Immature natural killer cell (primary cell): ENCODE measurements around the gene TAAR8. TPM values are rescaled to one million over a fixed set of nuclear protein-coding genes. Genes with fewer than 3 reads are reported as not detected.
"Not testable (repeated sequence)": the region's sequence is repeated elsewhere in the genome, so short reads cannot be mapped to it uniquely, and the experiment has no call there.

Experiments
- DNase-seq, 3 donors: peaks; one replicate each; pipeline ENCODE4 v3.0.0; 2022; ENCODE audit warnings: mixed read lengths in 1 of 3
- H3K27ac Mint-ChIP-seq, 6 donors: one replicate each; pipeline ENCODE4 v1.8.0; 2020; ENCODE audit warnings: mixed read lengths in 6 of 6, mild to moderate bottlenecking in 5 of 6, inconsistent platforms in 4 of 6, moderate library complexity in 3 of 6
- H3K27me3 Mint-ChIP-seq, 3 donors: one replicate each; pipeline ENCODE4 v1.8.0; 2020 to 2021; ENCODE audit warnings: low read depth in 3 of 3, mild to moderate bottlenecking in 3 of 3, mixed read lengths in 3 of 3, moderate library complexity in 3 of 3, inconsistent platforms in 1 of 3
- H3K36me3 Mint-ChIP-seq, 3 donors: one replicate each; pipeline ENCODE4 v1.8.0; 2020; ENCODE audit warnings: mixed read lengths in 3 of 3, inconsistent platforms in 2 of 3, mild to moderate bottlenecking in 2 of 3
- H3K4me1 Mint-ChIP-seq, 2 donors: one replicate each; pipeline ENCODE4 v1.8.0; 2020; ENCODE audit warnings: inconsistent platforms in 2 of 2, mild to moderate bottlenecking in 2 of 2, mixed read lengths in 2 of 2, moderate library complexity in 1 of 2
- H3K4me3 Mint-ChIP-seq, 5 donors: one replicate each; pipeline ENCODE4 v1.8.0; 2020; ENCODE audit warnings: mild to moderate bottlenecking in 5 of 5, mixed read lengths in 5 of 5, inconsistent platforms in 3 of 5, moderate library complexity in 3 of 5
- H3K9me3 Mint-ChIP-seq, 6 donors: one replicate each; pipeline ENCODE4 v1.8.0; 2020; ENCODE audit warnings: mild to moderate bottlenecking in 6 of 6, mixed read lengths in 6 of 6, inconsistent platforms in 4 of 6, moderate library complexity in 3 of 6
- polyA plus RNA-seq, 3 donors: library from polyadenylated mRNA; unstranded; fragments of 300-500 nt; fragmentation: Illumina TruSeq; gene quantifications; one replicate each; pipeline ENCODE4 v1.2.3, GENCODE V29; 2021

Gene TAAR8
- polyA plus RNA-seq, 3 donors from 2014 or later: not detected

DNA sequence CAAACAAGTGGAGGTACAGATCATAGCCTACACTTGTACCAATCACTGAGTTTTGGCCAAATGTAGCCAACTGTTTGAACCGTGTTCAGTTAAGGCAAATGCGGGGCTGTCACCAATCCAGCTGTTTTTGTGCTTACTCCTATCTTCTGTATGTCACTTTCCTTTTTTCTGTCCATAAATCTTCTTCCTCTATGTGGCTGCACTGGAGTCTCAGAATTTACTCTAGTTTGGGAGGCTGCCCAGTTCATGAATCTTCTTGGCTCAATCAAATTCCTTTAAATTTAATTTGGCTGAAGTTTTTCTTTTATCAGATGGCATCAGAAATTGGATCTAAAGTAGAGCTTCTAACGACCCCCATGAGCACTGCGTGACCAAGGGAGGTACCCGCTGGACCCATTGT is 27.8 kb upstream of the TAAR8 start:
- no peak for DNase-seq
- no peaks in the 10 kb centered on the region for H3K36me3 Mint-ChIP-seq
- H3K4me3 Mint-ChIP-seq: no peak overlapping the region
- no peaks in the 10 kb centered on the region for H3K4me1 Mint-ChIP-seq
- H3K9me3 Mint-ChIP-seq: no peaks in the 10 kb centered on the region
- no peak overlapping the region for H3K27ac Mint-ChIP-seq
- peaks cover 0 to 10% (median 9%) of the 10 kb centered on the region in 3 donors for H3K27me3 Mint-ChIP-seq

DNA sequence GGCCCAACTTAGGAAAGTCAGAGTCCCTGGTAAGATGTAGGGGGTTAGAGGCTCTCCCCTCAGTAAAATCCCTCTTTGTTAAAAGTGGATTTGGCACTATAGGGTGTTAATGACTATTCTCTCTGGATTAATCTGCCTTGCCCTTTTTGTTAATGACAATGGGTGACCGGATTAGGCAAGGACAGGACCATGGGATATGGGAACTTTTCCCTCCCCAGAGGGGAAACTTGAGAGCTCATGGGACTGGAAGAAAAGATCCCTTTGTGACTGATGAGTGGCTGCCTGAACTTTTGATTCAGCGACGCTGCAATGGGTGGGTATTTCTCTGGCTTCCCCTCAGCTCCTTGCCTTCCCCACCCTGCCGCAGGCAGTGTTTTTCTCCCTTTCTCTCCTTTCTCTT is 26.6 kb upstream of the TAAR8 start:
- peaks cover 0 to 2% of the 10 kb centered on the region in 2 donors for H3K4me1 Mint-ChIP-seq
- H3K4me3 Mint-ChIP-seq: no peak overlapping the region
- H3K27ac Mint-ChIP-seq: no peak overlapping the region
- peaks cover 0 to 10% (median 7%) of the 10 kb centered on the region in 3 donors for H3K27me3 Mint-ChIP-seq
- H3K36me3 Mint-ChIP-seq: no peaks in the 10 kb centered on the region
- DNase-seq: no peak
- no peaks in the 10 kb centered on the region for H3K9me3 Mint-ChIP-seq

DNA sequence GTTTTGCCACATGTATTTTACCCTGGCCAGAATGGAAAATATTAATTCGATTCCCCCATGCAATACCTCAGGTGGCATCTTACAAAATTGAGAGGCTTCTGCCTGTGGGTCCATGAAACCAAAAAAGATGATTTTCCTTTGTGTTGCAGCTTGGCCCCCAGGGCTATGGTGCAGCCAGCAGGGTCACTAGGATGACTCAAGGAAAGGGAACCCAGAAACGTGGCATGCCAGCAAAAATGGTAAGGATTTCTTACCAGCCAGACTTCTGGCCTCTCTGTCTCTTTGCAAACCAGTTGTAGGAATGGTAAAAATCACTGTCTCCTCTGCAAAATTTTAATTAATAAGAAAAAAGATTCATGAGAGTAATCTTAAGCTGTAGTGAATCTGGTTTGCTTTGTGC is 26.0 kb upstream of the TAAR8 start:
- no peak overlapping the region for H3K27ac Mint-ChIP-seq
- H3K9me3 Mint-ChIP-seq: no peaks in the 10 kb centered on the region
- no peak for DNase-seq
- peaks cover 0 to 13% (median 7%) of the 10 kb centered on the region in 3 donors for H3K27me3 Mint-ChIP-seq
- H3K4me3 Mint-ChIP-seq: no peak overlapping the region
- H3K36me3 Mint-ChIP-seq: no peaks in the 10 kb centered on the region
- peaks cover 0 to 2% of the 10 kb centered on the region in 2 donors for H3K4me1 Mint-ChIP-seq

DNA sequence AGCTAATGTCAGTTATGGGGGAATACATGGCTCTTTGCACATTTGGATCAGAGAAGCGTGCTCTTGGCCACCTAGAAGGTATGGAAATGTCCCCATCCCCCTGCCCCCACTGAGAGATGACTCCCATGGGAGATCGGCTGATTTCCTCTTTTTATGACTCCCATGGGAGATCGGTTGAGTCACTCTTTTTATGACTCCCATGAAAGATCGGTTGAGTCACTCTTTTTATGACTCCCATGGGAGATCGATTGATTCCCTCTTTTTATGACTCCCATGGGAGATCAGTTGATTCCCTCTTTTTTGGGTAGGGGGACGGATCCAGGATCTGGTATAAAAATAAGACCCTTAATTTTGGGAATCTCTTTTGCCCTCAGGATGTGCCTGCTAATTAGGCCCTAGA is 24.7 kb upstream of the TAAR8 start:
- Mint-ChIP-seq H3K4me3 (no peak overlapping the region), H3K27ac (no peak overlapping the region), H3K27me3 (peaks cover 2 to 13% (median 7%) of the 10 kb centered on the region in 3 donors), H3K36me3 (no peaks in the 10 kb centered on the region), H3K9me3 (no peaks in the 10 kb centered on the region), H3K4me1 (peaks cover 0 to 2% of the 10 kb centered on the region in 2 donors)
- no peak for DNase-seq

DNA sequence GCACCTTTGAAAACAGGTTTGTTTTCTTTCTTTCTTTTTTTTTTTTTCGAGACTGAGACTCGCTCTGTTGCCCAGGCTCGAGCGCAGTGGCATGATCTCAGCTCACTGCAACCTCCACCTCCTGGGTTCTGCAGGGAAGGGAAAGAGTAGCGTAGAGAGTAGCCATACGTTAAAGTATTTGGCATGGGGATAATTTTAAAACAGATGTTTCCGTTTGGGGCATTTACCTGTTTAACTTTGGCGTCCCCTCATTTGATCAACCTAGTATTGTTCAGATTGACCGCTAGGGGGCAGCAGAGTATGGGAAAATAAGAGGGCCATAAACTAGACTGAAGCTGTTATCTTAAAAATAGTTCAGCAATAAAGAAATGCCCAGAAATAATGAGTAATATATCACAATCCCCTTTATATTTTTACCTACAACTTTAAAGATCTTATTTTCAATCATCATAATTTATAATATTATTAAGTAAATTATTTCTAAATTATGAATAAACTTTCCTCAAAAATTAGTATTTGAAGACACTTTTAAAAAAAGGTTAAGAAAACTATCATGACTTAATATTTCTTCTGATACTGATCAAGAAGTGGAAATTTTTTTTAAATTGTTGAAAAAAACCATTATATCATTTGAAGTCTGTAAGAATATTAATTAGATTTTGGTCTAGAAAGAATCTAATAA is 22.0 kb upstream of the TAAR8 start:
- peak overlapping the region in 1 of 5 donors; percentile 25 for H3K4me3 Mint-ChIP-seq
- H3K4me1 Mint-ChIP-seq: peaks cover 0 to 2% of the 10 kb centered on the region in 2 donors
- peaks cover 0 to 6% (median 1%) of the 10 kb centered on the region in 6 donors for H3K9me3 Mint-ChIP-seq
- no peaks in the 10 kb centered on the region for H3K36me3 Mint-ChIP-seq
- peak; percentile 60 to 70 (median 67) for DNase-seq
- H3K27me3 Mint-ChIP-seq: peaks cover 2 to 9% (median 6%) of the 10 kb centered on the region in 3 donors
- no peak overlapping the region for H3K27ac Mint-ChIP-seq

DNA sequence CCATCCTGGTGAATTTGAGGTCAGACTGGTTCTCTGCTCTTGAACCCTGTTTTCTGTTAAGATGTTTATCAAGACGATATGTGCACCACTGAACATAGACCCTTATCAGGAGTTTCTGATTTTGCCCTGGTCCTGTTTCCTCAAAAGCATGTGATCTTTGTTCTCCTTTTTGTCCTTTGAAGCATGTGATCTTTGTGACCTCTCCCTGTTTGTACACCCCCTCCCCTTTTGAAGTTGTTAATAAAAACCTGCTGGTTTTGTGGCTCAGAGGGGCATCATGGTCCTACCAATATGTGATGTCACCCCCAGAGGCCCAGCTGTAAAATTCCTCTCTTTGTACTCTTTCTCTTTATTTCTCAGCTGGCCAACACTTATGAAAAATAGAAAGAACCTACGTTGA is 17.9 kb upstream of the TAAR8 start:
- not testable (repeated sequence) for H3K9me3 Mint-ChIP-seq, DNase-seq, H3K36me3 Mint-ChIP-seq, H3K4me1 Mint-ChIP-seq, H3K27me3 Mint-ChIP-seq, H3K27ac Mint-ChIP-seq, H3K4me3 Mint-ChIP-seq

DNA sequence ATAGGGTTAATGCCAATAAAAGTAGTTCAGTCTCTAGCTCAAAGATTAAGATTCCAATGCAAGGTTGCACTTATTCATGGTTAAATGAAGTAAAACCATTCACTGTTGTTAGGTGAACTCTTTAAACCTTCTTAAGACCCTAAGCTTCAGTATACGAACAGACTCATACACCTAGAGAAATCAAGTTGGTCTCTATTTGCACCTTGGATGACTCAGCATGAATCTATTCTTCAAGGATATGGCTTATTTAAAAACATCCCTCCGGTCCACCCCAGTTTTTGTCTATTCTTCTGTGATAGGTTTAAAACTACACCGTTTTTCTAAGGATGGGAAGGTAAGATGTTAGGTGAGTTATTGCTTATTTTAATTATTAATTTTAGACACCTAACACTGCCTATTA is 15.3 kb upstream of the TAAR8 start:
- no peak for DNase-seq
- H3K4me3 Mint-ChIP-seq: no peak overlapping the region
- no peaks in the 10 kb centered on the region for H3K36me3 Mint-ChIP-seq
- no peak overlapping the region for H3K27ac Mint-ChIP-seq
- H3K9me3 Mint-ChIP-seq: peaks cover 0 to 6% (median 1%) of the 10 kb centered on the region in 6 donors
- H3K4me1 Mint-ChIP-seq: no peaks in the 10 kb centered on the region
- H3K27me3 Mint-ChIP-seq: peaks cover 0 to 9% (median 1%) of the 10 kb centered on the region in 3 donors

DNA sequence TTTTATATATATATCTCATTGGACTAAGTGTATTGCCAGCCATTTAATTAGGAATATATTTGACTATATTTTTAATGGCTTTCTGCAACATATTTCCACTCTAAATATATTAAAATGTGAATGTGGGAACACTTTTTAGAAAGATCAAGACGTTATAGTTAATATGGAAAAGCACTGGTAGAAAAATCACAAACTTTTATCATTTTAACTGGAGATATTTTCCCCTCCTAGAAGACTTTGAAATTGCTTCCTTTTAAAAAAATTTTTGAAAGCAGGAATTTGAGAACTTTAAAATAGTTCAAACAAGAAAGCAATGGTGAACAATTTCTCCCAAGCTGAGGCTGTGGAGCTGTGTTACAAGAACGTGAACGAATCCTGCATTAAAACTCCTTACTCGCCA is 14.5 kb upstream of the TAAR8 start, which contains the start of gene TAAR9:
TSS of gene TAAR9 (plus strand) at position 301 of the 400 bp plus-strand sequence. CDS start at position 314, 13 bp downstream.
- Mint-ChIP-seq H3K27ac (no peak within 1 kb of the TSS), H3K4me1 (no peaks in the 10 kb centered on the region), H3K9me3 (peaks cover 0 to 6% (median 1%) of the 10 kb centered on the region in 6 donors), H3K4me3 (no peak within 1 kb of the TSS), H3K27me3 (peaks cover 0 to 9% (median 1%) of the 10 kb centered on the region in 3 donors), H3K36me3 (no peaks in the 10 kb centered on the region)
- no peak for DNase-seq

DNA sequence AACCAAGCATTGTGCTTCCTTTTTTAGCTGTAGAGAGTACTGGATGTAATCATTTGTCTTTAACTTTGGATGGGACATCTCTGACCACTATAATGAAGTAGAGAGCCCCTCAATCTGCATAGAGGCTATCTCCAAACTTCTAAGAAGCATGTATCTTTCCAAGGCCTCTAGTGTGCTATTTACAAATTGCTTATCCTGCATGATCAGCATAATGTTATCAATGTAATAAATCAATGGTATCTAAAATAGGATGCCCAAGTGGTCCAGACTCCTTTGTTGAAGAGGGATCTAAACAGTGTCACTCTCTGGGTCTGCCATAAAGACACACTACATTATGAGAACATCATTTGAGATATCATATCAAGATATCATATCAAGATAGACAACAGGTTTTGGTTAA is 7.6 kb upstream of the TAAR8 start:
- H3K27me3 Mint-ChIP-seq: peaks cover 2 to 4% (median 4%) of the 10 kb centered on the region in 3 donors
- H3K9me3 Mint-ChIP-seq: no peaks in the 10 kb centered on the region
- H3K36me3 Mint-ChIP-seq: no peaks in the 10 kb centered on the region
- H3K27ac Mint-ChIP-seq: no peak overlapping the region
- DNase-seq: no peak
- no peak overlapping the region for H3K4me3 Mint-ChIP-seq
- H3K4me1 Mint-ChIP-seq: no peaks in the 10 kb centered on the region

DNA sequence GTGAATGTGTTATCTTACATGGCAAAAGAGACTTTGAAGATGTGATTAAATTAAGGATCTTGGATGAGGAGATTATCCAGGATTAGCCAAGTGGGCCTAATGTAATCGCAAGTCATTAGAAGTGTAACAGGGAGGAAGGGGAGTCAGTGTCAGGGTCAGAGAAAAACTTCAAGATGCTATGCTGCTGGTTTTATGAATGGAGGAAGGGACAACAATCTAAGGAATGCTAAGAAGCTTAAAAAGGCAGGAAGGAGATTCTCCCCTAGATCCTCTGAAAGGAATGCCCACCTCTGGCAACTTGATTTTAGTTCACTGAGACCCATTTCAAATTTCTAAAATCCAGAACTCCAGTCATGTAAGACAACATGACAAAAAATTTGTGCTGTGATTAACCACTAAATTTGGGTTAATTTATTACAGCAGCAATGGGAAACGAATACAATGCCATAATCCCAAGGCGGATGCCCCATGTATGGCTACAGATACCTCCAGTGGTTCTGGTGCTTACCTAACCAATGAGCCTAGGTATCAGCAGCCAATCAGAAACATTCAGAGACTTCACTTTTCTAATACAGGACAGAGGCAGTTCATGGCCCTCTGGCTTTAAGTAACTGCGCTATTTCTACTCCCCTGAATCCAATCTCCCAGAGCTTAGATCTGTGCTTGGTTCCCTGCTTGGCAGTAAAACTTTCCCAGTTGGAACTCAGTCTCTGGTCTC is 3.6 kb upstream of the TAAR8 start:
- H3K4me1 Mint-ChIP-seq: no peaks in the 10 kb centered on the region
- DNase-seq: no peak
- no peaks in the 10 kb centered on the region for H3K36me3 Mint-ChIP-seq
- no peak overlapping the region for H3K4me3 Mint-ChIP-seq
- H3K27ac Mint-ChIP-seq: no peak overlapping the region
- H3K9me3 Mint-ChIP-seq: no peaks in the 10 kb centered on the region
- H3K27me3 Mint-ChIP-seq: peaks cover 0 to 3% (median 2%) of the 10 kb centered on the region in 3 donors

DNA sequence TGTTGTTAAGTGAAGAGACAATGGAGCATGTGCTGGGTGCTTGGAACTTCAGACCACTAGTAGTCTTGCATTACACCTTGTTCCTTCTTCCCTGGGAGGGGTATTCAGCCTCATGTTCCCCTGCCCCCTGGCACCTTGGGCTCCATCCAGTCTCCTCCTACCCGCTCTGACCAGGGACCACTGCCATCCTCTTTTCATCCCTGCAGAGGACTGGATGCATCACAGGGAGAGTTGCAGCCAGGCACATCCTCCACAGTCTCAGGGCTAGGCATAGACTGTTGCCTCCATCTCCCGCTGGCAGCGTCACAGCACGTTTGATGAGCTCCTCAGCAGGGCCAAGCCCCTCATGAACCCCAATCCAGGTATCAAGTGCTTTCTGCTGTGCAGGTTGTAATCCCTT is 1.3 kb upstream of the TAAR8 start:
- no peak for DNase-seq
- Mint-ChIP-seq H3K27ac (no peak overlapping the region), H3K4me1 (no peaks in the 10 kb centered on the region), H3K9me3 (no peaks in the 10 kb centered on the region), H3K4me3 (no peak overlapping the region), H3K36me3 (no peaks in the 10 kb centered on the region), H3K27me3 (peaks cover 0 to 3% (median 0%) of the 10 kb centered on the region in 3 donors)

DNA sequence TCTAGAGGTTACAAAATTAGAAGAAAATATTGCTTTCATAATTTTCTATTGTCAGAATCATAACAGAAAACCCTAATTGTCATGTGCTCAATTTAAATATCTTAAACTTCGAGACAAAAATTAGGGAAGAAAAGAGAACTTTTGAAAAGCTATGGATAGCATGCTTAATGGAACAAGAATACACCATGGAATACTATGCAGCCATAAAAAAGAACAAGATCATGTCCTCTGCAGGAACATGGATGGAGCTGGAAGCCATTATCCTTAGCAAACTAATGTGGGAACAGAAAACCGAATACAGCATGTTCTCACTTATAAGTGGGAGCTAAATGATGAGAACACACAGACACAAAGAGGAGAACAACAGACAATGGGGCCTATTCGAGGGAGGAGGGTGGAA is 7.6 kb downstream of the TAAR8 start:
- H3K4me1 Mint-ChIP-seq, H3K36me3 Mint-ChIP-seq, DNase-seq, H3K9me3 Mint-ChIP-seq, H3K27ac Mint-ChIP-seq, H3K4me3 Mint-ChIP-seq: not testable (repeated sequence)
- peaks cover 1 to 15% (median 4%) of the 10 kb centered on the region in 3 donors for H3K27me3 Mint-ChIP-seq

DNA sequence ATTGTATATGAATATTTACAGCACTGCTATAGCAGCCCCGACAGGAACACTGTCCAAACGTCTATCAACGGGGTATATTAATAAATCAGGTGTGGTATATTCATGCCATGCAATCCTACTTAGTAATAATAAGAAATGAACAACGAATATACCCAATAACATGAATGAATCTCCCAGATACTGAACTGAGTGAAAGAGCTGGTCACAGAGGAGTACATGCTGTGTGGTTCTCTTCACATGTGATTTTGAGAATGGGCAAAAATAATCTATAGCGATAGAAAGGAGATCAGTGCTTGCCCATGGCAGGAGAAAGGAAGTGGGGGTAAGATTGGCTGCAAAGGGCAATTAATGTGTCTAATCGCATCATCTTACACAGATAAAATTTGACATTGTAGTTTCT is 13.9 kb downstream of the TAAR8 start:
- Mint-ChIP-seq H3K9me3 (peaks cover 0 to 2% (median 0%) of the 10 kb centered on the region in 6 donors), H3K36me3 (no peaks in the 10 kb centered on the region), H3K4me1 (no peaks in the 10 kb centered on the region), H3K4me3 (no peak overlapping the region), H3K27me3 (peaks cover 1 to 16% (median 4%) of the 10 kb centered on the region in 3 donors), H3K27ac (no peak overlapping the region)
- DNase-seq: no peak

DNA sequence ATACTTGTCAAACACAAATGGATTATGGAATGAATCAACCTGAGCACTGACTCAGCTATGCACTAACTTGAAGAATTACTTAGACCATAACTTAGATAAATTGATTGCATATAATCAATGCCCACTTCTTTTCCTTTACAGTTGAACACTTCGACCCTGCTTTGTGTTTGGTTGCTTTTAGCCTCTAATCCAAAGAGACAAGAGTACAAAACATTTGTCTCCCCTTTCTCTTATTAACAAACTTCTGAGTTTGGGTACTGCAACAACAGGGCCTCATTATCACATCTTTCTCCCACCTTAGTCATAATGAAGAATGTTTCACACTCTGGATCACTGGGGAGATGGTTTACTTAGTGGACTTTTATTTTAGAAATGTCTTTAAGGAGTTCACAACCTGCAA is 15.1 kb downstream of the TAAR8 start:
- H3K4me1 Mint-ChIP-seq: no peaks in the 10 kb centered on the region
- H3K27ac Mint-ChIP-seq: no peak overlapping the region
- no peak for DNase-seq
- H3K9me3 Mint-ChIP-seq: peaks cover 0 to 2% (median 0%) of the 10 kb centered on the region in 6 donors
- no peaks in the 10 kb centered on the region for H3K36me3 Mint-ChIP-seq
- H3K27me3 Mint-ChIP-seq: peaks cover 0 to 16% (median 4%) of the 10 kb centered on the region in 3 donors
- no peak overlapping the region for H3K4me3 Mint-ChIP-seq
